ENCODE measurements around the gene DCHS2. TPM values are rescaled to one million over a fixed set of nuclear protein-coding genes. Genes with fewer than 3 reads are reported as not detected.

The DCHS2 gene
- total RNA-seq, 1 donor: under 0.01 TPM

GRCh38 chr4:154475820-154476219, 15.8 kb downstream of the DCHS2 start:
- no peak for DNase-seq (ENCODE audit: insufficient read length, low spot score, missing footprints)
- H3K9me3 ChIP-seq (ENCODE audit: low read depth, low read length): no peaks in the 10 kb centered on the region
- TF ChIP-seq CTCF (IDR thresholded peaks at IDR 0.05; ENCODE audit: extremely low read depth, low read depth, low read length): no peak
- no peaks in the 10 kb centered on the region for H3K79me2 ChIP-seq (ENCODE audit: insufficient read depth, low read length)
- no peaks in the 10 kb centered on the region for H3K36me3 ChIP-seq (ENCODE audit: insufficient read depth, low read length)
- no peak overlapping the region for H3K4me2 ChIP-seq (ENCODE audit: insufficient read depth, low read length)
- H4K20me1 ChIP-seq (ENCODE audit: insufficient read depth, low read length): no peaks in the 10 kb centered on the region
- H3K4me3 ChIP-seq (ENCODE audit: insufficient read depth, low read length): no peak overlapping the region
- no peaks in the 10 kb centered on the region for H3K27me3 ChIP-seq (ENCODE audit: insufficient read depth, low read length)
- H3K27ac ChIP-seq (ENCODE audit: low read depth, low read length): no peak overlapping the region
- H3K4me1 ChIP-seq (ENCODE audit: insufficient read depth, low read length): no peaks in the 10 kb centered on the region
- no peak overlapping the region for H2AFZ ChIP-seq (ENCODE audit: low read length)

GRCh38 chr4:154473497-154473896, 18.1 kb downstream of the DCHS2 start:
- Histone ChIP-seq H3K79me2 (ENCODE audit: insufficient read depth, low read length) (no peaks in the 10 kb centered on the region), H3K27ac (ENCODE audit: low read depth, low read length) (no peak overlapping the region), H3K4me3 (ENCODE audit: insufficient read depth, low read length) (no peak overlapping the region), H3K4me2 (ENCODE audit: insufficient read depth, low read length) (no peak overlapping the region), H3K36me3 (ENCODE audit: insufficient read depth, low read length) (no peaks in the 10 kb centered on the region), H2AFZ (ENCODE audit: low read length) (no peak overlapping the region), H4K20me1 (ENCODE audit: insufficient read depth, low read length) (no peaks in the 10 kb centered on the region), H3K9me3 (ENCODE audit: low read depth, low read length) (no peaks in the 10 kb centered on the region), H3K4me1 (ENCODE audit: insufficient read depth, low read length) (no peaks in the 10 kb centered on the region), H3K27me3 (ENCODE audit: insufficient read depth, low read length) (no peaks in the 10 kb centered on the region)
- no peak for TF ChIP-seq CTCF (IDR thresholded peaks at IDR 0.05; ENCODE audit: extremely low read depth, low read depth, low read length)
- no peak for DNase-seq (ENCODE audit: insufficient read length, low spot score, missing footprints)

GRCh38 chr4:154472858-154473257, 18.7 kb downstream of the DCHS2 start:
- Histone ChIP-seq H3K27ac (ENCODE audit: low read depth, low read length) (no peak overlapping the region), H2AFZ (ENCODE audit: low read length) (no peak overlapping the region), H3K4me2 (ENCODE audit: insufficient read depth, low read length) (no peak overlapping the region), H4K20me1 (ENCODE audit: insufficient read depth, low read length) (no peaks in the 10 kb centered on the region), H3K27me3 (ENCODE audit: insufficient read depth, low read length) (no peaks in the 10 kb centered on the region), H3K9me3 (ENCODE audit: low read depth, low read length) (no peaks in the 10 kb centered on the region), H3K4me3 (ENCODE audit: insufficient read depth, low read length) (no peak overlapping the region), H3K4me1 (ENCODE audit: insufficient read depth, low read length) (no peaks in the 10 kb centered on the region), H3K79me2 (ENCODE audit: insufficient read depth, low read length) (no peaks in the 10 kb centered on the region), H3K36me3 (ENCODE audit: insufficient read depth, low read length) (no peaks in the 10 kb centered on the region)
- DNase-seq (ENCODE audit: insufficient read length, low spot score, missing footprints): no peak
- TF ChIP-seq CTCF (IDR thresholded peaks at IDR 0.05; ENCODE audit: extremely low read depth, low read depth, low read length): no peak

- H3K27ac ChIP-seq (ENCODE audit: low read depth, low read length): no peak overlapping the region
- no peaks in the 10 kb centered on the region for H3K9me3 ChIP-seq (ENCODE audit: low read depth, low read length)
- no peaks in the 10 kb centered on the region for H3K27me3 ChIP-seq (ENCODE audit: insufficient read depth, low read length)
- H3K4me2 ChIP-seq (ENCODE audit: insufficient read depth, low read length): no peak overlapping the region
- no peak for TF ChIP-seq CTCF (IDR thresholded peaks at IDR 0.05; ENCODE audit: extremely low read depth, low read depth, low read length)
- H2AFZ ChIP-seq (ENCODE audit: low read length): no peak overlapping the region
- H3K4me3 ChIP-seq (ENCODE audit: insufficient read depth, low read length): no peak overlapping the region
- H3K4me1 ChIP-seq (ENCODE audit: insufficient read depth, low read length): no peaks in the 10 kb centered on the region
- DNase-seq (ENCODE audit: insufficient read length, low spot score, missing footprints): no peak
- H4K20me1 ChIP-seq (ENCODE audit: insufficient read depth, low read length): no peaks in the 10 kb centered on the region
- H3K79me2 ChIP-seq (ENCODE audit: insufficient read depth, low read length): no peaks in the 10 kb centered on the region
- no peaks in the 10 kb centered on the region for H3K36me3 ChIP-seq (ENCODE audit: insufficient read depth, low read length)
These were observed 19.9 kb downstream of the DCHS2 start for GRCh38 chr4:154471526-154472331.
